NOMO-1 treated with dmso at 0.1 percent for 144 hours (cell line): ENCODE results near the gene PMPCA.
"Not testable (repeated sequence)": the region's sequence is repeated elsewhere in the genome, so short reads cannot be mapped to it uniquely, and the experiment has no call there.

Experiments
- DNase-seq: peaks from one replicate; lab custom pipeline; 2025; ENCODE audit not compliant: unreplicated experiment; lab: John Stamatoyannopoulos, UW

PMPCA gene

DNA sequence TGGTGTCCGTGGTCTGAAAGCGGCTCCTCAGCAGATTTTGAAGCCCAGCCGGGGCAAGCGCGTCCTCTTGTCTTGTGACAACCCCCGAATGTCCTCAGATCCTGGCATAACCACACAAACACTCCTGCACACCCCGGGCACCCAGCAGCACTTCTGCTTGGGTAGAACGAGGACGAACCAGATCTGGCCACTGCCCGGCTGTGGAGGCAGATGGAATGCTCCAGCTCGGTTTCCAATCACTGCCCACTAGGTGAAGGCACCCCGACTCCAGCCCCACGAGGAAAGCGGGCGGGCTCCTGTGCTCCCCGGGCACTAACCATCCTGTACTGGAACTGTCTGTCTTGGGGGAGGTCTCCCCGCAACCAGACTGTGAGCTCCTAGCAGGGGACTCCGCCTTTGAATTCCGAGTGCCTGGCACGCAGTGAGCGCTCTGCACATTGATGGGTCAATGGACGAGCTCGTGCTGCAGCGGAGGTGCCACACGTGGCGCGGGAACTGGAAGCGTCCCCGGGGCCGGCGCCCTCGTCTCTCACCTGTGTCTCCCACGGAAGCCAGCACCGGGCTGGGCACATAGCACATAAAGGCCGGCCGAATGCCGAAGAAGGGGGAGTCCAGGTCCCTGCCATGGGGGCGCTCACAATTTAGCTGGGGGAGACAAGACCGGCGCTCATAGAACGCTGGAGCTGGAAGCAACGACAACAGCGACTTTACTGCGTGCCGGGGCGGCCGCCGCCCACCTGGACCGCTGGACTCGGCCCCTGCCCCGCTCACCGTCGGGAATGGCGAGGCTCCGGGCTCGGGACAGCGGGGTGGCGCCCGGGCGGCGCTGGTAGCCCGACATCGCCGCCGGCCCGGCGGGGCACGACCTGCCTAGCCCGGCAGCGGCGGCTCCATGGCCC is 652 bp upstream of the PMPCA start:
- no peak for DNase-seq

DNA sequence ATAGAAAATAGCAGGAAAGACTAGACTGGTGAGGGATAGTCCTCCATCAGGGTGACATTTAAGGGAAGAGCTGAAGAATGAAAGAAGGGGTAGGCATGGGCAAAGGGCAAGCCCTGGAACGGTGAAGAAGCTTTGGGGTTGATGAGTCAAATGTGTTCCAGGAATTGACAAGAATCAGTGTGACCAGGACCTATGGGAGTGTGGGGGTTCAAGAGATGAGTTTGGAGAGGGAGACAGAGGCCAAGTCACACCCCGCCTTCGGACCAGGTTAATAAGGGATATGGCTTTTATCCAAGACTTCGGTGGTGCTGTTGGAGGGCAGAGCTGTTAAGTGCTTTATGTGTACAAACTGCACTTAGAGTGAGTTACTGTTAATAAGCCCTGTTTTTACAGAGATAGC is 920 bp downstream of the PMPCA start:
- DNase-seq, result no peak

DNA sequence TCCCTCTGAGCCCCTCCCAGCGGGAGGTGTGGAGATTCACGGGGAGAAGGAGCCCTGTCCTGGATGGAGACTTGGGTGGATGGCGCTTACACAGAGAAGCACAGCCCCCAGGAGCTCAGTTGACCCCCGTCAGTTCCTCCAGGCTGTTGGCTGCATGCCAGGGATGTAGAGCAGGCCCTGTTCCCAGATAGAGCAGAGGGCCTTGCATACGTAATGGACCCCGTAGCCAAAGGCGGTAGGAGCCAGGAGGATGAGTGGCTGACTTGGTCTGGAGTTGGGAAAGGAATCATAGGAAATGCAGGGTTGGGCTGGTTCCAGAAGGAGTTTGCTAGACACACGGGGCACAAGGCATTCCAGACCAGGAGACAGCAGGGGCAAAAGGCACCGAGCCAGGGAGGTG is 2.5 kb downstream of the PMPCA start:
- DNase-seq, result no peak

DNA sequence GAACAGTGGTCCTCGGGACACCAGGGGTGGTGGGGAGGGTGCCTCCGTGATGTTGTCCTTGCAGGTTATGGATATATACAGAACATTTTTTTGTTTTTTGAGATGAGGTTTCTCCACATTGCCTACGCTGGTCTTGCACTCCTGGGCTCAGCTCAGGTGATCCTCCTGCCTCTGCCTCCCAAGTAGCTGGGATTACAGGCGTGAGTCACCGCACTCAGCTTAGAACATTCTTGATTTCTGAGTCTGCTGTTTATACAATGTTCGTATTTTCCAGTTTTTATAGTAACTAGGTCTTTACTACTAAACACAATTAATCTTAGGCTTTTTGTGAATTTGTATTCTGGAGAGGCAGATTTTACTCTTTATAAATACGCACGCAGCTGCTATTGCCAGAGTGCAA is 6.0 kb downstream of the PMPCA start:
- DNase-seq, result no peak

DNA sequence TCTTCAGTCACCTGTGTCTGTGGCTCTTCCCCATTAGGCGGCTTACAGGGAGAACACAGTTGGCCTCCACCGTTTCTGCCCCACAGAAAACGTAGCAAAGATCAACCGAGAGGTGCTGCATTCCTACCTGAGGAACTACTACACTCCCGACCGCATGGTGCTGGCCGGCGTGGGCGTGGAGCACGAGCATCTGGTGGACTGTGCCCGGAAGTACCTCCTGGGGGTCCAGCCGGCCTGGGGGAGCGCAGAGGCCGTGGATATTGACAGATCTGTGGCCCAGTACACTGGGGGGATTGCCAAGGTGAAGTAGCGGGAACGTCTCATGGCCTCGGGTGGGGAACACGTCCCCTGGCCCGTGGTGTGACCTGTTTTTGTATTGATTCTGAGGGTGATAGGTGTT is 6.5 kb downstream of the PMPCA start:
- no peak for DNase-seq

DNA sequence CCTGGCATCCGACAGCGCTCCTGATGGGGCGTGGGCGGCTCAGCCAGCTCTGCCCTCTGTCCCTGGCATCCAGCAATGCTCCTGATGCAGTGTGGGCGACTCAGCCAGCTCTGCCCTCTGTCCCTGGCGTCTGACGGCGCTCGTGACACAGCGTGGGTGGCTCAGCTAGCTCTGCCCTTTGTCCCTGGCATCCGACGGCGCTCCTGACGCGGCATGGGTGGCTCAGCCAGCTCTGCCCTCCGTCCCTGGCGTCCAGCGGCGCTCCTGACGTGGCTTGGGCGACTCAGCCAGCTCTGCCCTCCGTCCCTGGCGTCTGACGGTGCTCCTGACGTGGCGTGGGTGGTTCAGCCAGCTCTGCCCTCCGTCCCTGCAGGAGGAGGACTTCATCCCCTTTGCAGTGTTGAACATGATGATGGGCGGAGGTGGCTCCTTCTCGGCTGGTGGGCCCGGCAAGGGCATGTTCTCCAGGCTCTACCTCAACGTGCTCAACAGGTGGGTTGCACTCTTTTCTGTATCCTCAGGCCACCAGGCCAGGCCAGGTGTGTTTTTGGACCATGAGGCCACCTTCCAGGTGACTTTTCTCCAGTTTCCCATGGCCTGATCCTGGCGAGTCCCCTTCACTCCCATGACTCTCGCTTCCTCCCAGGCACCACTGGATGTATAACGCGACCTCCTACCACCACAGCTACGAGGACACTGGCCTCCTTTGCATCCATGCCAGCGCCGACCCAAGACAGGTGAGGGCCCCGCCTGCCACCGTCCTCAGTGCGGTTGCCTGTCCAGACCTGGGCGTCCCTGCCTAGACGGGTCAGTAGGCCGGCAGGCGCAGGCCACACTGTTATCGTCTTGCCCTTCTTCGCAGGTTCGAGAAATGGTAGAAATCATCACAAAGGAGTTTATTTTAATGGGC is 8.0 kb downstream of the PMPCA start:
- DNase-seq, result no peak

DNA sequence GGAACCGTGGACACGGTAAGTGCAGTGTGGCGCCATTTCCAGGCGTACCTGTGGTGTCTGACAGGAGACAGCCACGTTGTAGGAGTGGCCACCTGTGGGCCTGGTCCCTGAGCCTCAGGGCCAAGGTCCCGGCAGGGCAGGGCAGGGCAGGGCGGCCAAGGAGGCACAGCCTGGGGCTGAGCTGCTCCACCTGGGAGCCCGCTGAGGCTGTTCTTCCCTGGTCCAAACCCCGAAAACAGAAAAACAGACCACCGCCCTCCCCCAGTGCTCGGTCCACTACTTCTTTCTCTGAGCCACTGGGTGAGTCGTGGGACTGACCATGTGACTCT is 8.6 kb downstream of the PMPCA start:
- no peak for DNase-seq

DNA sequence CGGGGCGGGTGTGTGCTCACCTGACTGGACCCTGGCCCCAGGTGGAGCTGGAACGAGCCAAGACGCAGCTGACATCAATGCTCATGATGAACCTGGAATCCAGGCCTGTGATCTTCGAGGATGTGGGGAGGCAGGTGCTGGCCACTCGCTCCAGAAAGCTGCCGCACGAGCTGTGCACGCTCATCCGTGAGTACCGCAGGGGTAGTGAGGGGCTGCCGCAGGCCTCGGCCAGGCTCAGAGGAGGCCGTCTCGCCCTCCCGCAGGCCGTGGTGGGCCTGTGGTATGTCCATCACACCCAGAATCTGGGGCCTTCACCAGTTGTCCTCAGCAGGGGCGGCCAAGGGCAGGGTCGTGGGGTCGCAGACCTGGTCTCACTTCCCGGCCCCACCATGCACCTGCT is 11.3 kb downstream of the PMPCA start:
- no peak for DNase-seq

DNA sequence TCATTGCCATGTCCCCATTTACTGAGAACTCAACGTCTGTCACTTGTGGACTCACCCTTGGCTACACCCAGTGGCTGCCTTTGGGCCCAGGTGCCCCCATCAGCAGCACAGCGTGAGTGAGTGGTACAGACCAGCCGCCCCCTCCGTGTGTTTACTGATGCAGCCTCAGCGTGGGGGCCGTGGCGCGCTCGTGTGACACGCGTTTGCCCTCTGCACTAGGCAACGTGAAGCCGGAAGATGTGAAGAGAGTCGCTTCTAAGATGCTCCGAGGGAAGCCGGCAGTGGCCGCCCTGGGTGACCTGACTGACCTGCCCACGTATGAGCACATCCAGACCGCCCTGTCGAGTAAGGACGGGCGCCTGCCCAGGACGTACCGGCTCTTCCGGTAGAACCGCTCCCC is 12.4 kb downstream of the PMPCA start:
- DNase-seq, result no peak

DNA sequence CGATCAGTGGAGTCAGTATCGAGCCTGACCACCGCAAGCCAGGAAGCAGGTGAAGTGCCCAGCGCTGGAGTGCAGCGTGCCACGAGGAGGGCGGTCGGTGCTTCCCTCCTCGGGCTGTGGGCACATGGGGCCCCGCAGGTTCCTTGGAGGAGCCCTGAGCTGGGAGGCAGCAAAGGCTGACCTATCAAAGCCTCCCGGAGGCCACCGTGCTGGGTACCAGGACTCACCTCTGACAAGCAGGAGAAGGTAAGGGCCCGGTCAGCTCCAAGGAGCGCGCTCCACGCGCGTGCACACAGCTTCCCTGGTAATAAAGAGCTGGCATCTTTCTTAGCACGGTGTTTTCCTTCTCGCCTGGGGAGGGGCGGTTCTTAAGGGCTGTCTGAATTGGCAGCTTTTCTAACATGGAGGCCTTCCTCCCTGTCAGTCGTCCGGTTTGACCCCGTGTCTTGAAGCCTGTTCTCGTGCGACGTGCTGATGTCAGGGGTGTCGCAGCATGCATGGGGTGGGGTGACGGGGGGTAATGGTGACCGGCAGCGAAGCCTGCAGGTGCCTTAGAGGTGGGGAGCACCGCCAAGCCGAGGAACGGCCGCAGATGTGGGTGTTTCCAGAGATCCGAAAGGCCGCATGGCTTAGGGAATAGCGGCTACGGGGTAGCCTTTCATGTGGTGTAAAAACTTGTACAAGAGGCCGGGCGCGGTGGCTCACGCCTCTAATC is 13.1 kb downstream of the PMPCA start:
- DNase-seq, result no peak

DNA sequence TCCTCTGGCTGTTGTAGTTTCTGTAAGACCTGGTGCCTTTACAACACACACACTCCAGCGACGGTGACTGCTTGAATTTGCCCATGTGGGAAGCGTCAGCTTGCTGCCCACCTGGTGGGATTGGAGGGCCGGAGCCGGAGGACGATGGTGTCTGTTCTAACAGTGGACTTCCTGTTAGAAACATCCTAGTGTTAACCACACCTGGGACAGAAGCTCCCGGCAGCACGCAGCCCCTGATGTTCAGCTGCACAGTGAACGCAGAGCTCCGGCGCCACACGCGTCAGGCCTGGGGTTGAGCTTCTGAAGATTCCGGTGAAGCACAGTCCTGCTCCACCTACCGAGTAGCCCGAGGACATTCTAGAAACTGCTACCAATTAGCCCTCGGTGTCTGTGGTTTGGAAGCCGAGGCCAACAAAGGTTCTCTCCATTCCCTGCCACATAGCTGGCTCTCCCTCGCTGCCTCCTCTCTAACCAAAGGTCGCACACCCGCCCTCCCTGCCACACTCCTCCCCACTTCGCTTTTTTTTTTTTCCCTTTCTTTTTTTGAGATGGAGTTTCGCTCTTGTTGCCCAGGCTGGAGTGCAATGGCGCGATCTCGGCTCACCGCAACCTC is 14.4 kb downstream of the PMPCA start:
- DNase-seq, result no peak

DNA sequence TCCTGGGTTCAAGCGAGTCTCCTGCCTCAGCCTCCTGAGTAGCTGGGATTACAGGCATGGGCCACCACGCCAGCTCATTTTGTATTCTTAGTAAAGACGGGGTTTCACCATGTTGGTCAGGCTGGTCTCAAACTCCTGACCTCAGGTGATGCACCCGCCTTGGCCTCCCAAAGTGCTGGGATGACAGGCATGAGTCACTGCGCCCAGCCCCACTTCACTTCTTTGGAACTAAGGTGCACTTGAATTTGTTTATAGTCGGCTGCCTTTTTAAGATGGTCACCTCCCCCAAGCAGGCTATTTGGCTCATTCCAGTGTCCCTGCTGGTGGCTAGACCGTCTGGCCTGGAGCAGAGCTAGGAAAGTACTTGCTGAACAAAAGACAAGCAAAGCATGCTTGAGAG is 14.9 kb downstream of the PMPCA start:
- not testable (repeated sequence) for DNase-seq

DNA sequence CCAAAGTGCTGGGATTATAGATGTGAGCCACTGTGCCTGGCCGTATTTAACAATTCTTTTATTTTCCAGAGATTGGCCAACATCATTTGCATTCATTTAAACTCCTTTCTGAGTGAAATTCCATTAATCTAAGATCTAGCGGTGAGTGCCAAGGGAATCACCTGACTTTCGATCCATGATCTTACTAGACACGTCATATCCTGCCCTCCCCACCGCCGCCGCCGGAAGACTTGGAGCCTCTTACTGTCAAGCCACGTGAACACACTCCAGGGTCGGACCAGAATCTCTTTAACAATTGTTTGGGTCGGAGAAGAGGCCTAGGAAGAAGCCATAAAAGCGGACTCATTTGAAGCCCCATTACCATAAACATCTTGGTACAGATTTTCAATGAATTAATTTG is 16.3 kb downstream of the PMPCA start:
- DNase-seq, result no peak

DNA sequence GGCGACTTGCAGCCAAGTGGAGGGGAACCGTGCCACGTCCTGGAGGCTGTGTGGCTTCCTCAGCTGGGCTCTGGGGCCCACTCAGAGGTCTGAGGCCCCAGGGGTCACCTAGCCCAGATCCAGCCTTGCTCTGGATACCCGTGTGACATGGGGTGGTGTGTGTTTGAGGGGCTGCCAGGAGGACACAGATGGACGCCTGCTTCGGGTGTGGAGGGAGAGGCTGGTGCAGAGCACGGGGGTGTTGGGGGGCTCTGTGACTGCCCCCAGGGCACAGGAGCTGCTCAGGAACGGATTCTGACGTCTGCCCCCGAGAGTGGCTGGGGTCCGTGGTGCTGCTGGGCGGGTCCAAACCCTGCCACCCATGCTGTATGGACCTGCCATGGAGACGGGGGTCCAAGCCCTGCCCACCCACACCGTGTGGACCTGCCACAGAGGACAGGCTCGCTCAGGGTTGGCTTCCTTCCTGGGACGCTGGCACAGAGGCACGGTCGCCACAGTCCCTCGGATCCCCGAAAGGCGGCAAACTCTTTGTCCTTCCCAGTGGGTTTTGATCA is 18.7 kb downstream of the PMPCA start:
- DNase-seq, result no peak

DNA sequence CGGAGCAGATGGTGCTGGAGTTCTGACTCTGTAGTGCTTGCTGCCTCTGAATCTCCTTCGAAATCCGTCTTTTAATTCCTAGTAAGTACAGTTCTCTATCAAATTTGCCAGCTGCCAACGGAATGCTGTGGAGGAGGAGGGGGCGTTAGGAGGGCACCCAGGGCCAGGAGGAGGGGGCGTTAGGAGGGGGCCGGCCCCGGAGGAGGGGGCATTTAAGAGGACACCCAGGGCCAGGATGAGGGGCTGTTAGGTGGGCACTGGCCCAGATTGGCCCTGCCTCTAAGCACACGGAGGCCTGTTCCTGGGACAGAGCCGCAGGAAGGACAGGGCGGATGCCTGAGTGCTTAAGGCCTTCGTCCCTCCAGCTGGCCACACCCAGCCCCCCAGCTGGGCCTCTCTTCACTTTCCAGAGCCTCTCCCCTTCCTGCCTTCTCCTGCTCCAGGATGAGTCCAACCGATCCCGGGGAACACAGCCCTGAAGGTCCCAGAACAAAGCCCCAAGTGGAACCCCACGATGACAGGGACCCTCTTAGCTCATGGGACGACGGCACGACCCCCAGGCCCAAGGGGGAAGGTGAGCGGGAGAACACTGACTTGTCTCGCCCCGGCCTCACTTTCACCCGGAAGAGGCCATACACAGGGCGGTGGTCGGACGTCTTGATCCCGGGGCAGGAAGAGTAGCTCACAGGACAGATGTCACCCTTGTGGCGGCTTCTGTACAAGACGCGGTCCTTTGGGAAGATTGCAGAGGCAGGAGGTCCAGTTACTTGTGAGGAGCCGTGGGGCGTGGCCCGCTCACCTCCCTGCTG is 19.4 kb downstream of the PMPCA start:
- no peak for DNase-seq

DNA sequence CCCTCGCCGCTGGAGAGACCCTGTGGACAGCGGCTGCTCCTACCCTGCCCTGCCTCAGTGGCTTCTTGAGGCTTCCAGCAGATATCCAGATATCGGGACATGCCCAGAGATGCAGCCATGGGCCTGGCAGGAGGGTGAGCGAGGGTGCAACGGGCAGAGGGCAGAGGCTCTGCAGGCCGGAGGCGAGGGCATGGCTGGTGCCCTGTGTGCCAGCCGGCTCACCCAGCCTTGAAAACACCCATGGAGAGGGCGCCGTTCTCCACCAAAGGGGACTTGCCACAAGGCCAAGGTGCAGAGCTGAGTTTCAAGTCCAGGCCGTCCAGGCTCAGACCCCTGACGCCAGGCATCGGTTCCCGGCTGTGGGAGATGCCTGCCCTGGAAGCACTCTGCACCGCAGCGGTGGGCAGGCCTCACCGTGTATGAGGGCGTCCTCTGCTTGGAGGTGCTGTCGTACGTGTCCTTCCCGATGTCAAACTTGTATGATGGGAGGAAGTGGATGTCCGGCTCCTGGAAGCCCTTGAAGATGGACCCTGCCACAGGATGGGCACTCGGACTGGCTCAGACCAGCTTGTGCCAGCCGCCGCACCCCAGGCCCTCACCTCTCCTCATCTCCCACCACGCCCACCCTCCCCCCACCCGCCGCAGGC is 20.3 kb downstream of the PMPCA start:
- DNase-seq, result no peak

DNA sequence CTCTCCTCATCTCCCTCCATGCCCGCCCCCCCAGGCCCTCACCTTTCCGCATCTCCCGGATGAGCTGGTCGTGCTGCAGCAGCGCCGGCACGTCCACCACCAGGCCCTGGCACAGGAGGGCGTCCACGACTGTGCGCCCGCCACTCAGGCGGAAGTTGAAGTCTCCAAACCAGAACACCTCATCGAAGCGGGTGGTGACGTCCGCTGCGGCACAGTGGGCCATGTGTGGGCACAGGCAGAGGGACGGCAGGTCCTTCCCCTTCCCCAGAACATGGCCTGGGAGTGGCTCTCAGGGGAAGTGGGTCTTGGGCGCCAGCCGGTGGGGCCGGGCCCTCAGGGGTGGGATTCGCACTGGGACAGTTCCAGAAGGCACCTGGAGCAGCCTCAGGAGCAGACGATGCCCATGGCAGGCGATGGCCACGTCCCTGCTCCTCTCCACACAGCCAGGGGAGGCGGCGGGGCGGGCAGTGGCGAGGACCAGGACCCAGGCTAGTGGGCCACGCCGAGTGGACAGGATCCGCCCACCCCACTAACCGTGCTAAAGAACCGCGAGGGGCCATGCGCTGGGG is 21.4 kb downstream of the PMPCA start:
- no peak for DNase-seq

DNA sequence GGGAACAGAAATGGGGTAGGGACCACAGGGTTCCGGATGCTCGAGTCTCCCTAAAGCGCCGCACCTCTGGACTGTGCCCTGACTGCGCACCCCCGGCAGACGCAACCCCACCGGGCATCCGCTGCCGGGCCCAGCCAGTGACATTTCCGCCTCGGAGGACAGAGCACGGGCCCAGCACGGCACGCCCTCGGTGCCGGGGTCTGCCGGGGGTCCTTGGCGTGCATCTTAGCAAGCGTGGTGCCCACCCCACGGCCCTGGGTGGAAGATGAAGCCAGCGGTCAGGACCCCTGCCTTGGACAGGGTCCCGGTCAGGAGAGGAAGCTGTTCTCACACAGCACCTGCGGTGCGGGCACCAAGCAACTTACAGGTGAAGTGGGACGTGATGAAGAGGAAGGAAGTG is 22.1 kb downstream of the PMPCA start:
- DNase-seq, result no peak

DNA sequence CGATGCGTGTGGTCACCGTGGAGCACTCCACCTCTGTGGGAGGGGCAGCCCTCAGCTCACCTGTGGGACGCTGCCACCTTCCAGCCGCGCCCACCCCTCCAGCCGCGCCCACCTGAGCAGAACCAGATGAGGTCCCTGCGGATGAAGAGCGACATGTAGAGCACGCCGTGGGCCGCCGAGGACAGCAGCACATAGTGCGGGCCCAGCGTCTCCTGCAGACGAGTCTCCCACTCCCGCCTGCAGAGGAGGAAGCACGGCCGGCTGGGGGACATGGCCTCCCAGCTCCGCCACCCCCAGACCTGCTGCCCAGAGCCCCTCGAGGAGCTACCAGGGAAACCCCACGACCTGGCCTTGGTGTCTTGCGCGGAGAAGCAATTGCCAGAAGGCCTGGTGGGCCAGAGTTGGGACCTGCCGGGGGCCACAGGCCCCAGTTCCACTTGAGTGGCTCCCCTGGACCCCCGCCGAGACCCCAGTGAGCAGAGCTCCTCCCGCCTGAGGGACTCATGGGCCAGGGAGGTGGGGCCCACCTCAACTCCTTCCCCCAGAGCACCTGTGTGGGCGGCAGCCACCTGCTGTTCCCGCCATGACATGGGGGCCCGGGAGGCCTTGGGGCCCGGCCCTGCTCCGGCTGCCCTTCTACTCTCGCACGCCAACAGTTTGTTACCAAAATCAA is 22.7 kb downstream of the PMPCA start:
- DNase-seq, result no peak
